Gastrocnemius medialis (tissue), 4 donors: ENCODE measurements around the gene KRT33A.

Experiments
- CTCF ChIP-seq, 5 experiments: fragments of 450-650 bp in 3 of 5; fragments of 200-600 bp in 2 of 5; sonication (generic) in 2 of 5; IDR thresholded peaks in 4 of 5; conservative IDR thresholded peaks in 1 of 5; 1 replicate in 4 of 5; 2 replicates in 1 of 5; pipeline ENCODE4 v1.5.1; 2016 to 2019; ENCODE audit warnings: antibody characterized with exemption in 5 of 5, mild to moderate bottlenecking in 3 of 5, moderate library complexity in 3 of 5
- POLR2A ChIP-seq, 2 donors: fragments of 450-650 bp; IDR thresholded peaks; one replicate each; pipeline ENCODE4 v1.6.1; 2017; ENCODE audit warnings: antibody characterized with exemption in 2 of 2, mild to moderate bottlenecking in 2 of 2, moderate library complexity in 2 of 2

- TF ChIP-seq CTCF (IDR thresholded peaks at IDR 0.05 in 4 of 5, conservative IDR thresholded peaks at IDR 0.05 in 1 of 5) (no peak), POLR2A (IDR thresholded peaks at IDR 0.05) (no peak)
Observed at GRCh38 chr17:41328207-41328606, 22.4 kb downstream of the KRT33A start.
